MG63 (cell line): Measurements from ENCODE around the gene CSK. TPM values are rescaled to one million over a fixed set of nuclear protein-coding genes. Genes with fewer than 3 reads are reported as not detected.
"Not testable (repeated sequence)": the region's sequence is repeated elsewhere in the genome, so short reads cannot be mapped to it uniquely, and the experiment has no call there.

Source experiments
- DNase-seq: peaks from one replicate; pipeline ENCODE4 v3.0.0-alpha.2; 2020
- H3K27me3 ChIP-seq: fragments of 250-450 bp; sonication (Bioruptor Pico); 2 replicates; pipeline ENCODE4 v1.5.1; 2020; ENCODE audit warnings: mild to moderate bottlenecking, moderate library complexity
- H3K36me3 ChIP-seq: fragments of 250-450 bp; sonication (Bioruptor Pico); 2 replicates; pipeline ENCODE4 v1.5.1; 2020; ENCODE audit warnings: mild to moderate bottlenecking, moderate library complexity
- H3K4me3 ChIP-seq: fragments of 250-450 bp; sonication (Bioruptor Pico); 2 replicates; pipeline ENCODE4 v1.5.1; 2020; ENCODE audit warnings: mild to moderate bottlenecking, moderate library complexity
- H3K9me3 ChIP-seq: fragments of 250-450 bp; sonication (Bioruptor Pico); 2 replicates; pipeline ENCODE4 v1.5.1; 2020; ENCODE audit warnings: mild to moderate bottlenecking, moderate library complexity
- total RNA-seq: library from RNA; depleted of rRNA; stranded (reverse); fragments of >200 nt; shearing (Covaris generic); gene quantifications from 2 replicates; pipeline ENCODE4 v1.2.3, GENCODE V29; 2014; ENCODE audit warnings: low replicate concordance; rRNA removed

CSK gene
- 42.0 and 57.2 TPM in 2 replicates for total RNA-seq

DNA sequence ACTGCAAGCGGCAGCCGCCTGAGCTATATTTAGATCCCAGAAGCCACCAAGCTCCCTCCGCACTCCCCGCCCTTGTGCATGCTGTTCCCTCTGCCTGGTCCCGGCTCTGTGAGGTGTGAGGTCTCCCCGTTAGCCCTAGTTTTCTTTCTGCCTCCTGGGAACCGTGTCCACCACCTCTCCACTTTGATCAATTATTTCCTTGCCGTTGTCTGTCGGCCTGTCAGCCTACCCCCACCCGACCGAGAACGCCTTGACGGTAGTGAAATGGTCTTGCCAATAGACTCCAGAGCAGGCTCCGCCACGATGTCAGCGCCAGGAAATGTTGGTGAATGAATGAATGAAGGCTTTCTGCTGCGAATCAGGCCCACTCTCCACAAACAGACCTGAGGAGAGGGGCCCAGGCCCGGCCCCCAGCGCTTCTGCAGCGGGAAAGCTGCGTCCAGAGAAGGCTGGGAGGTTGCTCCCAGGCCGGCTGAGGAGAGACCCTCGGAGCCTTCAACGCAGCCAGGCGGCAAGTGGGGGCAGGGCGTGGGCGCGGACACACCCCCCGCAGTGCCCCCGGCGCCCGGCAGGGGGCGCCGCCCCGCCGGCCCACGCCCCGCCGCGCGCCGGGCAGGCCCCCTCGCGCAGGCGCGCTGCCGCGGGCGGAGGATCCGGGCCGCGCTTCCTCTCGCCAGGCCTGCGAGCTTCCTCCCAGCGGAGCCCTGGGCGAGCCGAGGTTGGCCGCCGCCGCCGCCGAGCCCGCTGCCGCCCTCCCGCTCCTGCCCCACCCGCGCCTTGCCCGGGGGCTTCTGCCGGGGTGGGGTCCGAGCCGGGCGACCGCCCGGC, at the start of gene CSK:
CSK (plus strand) TSS at position 650 of the 828 bp plus-strand sequence. CDS start 16,218 bp downstream, outside the sequence.
- Histone ChIP-seq H3K4me3 (peak within 1 kb of the TSS; percentile 80), H3K36me3 (peaks cover 27% of the 10 kb centered on the region)
- DNase-seq = peak; percentile 75

DNA sequence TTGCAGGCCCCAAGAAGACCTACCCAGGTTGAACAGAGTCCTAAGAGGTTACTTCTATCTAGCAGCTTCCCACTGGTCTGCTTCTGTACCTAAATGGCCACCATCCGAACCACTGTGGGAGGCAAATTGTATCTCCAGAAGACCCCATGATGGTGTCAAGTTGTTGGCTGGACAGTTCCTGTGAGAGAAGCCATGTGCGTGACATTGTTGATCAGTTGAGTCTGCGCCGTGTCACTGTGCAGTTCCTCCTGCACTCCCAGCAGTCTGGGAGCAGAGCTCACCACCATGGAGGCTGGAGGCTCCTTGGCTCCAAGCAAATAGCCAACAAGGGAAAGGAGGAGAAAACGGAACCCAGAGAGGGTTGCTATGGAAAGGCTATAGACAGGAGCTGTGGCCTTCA, 49.0 kb upstream of the CSK start:
- Histone ChIP-seq H3K27me3 (0 out of 2 replicates have a peak, but pooled peaks cover 4% of the 10 kb centered on the region), H3K36me3 (no peaks in the 10 kb centered on the region), H3K4me3 (no peak overlapping the region), H3K9me3 (no peaks in the 10 kb centered on the region)
- no peak for DNase-seq

More for the DNA sequence above, at the start of gene CSK:
- H3K27me3 ChIP-seq = no peaks in the 10 kb centered on the region
- H3K9me3 ChIP-seq = no peaks in the 10 kb centered on the region

DNA sequence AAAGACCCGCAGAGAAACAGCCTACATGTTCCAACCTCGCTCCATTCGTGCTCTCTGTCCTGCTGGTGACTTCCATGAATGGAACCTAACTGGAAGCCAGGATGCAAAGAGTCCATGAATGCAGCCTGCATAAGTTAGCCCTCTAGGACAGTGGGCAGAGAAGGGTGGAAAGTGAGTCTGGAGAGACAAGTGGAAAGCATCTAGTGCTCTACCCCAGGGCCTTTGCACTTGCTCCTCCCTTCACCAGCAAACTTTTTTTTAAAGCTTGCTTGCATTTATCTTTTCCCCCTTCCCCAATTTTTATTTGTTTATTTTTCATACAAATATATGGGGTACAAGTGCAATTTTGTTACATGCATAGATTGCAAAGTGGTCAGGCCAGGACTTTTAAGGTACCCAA, 48.6 kb upstream of the CSK start:
- Histone ChIP-seq H3K27me3 (0 out of 2 replicates have a peak, but pooled peaks cover 4% of the 10 kb centered on the region), H3K36me3 (no peaks in the 10 kb centered on the region), H3K9me3 (peaks cover 2% of the 10 kb centered on the region; the same call in 1 of the 2 replicates)

DNA sequence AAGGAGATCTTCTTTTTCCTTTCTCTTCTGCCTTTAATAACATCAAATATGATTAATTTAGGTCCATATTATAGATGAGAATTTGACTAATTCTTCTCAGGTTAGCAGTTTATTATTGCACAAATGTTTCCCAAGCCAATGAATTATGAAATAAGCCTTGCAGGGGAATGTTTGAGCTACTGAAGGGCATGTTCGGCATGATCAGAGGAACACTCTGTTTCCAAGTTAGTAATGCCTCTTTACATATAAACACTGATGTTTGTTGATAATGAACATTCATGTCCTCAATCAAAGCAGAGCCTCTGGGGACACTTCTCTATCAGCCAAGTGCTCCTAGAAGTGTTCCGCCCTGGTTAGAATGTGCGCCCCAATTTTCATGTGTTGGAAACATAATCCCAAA, 46.6 kb upstream of the CSK start:
- H3K4me3 ChIP-seq = no peak overlapping the region
- 0 out of 2 replicates have a peak, but pooled peaks cover 4% of the 10 kb centered on the region for H3K27me3 ChIP-seq
- no peak for DNase-seq
- no peaks in the 10 kb centered on the region for H3K36me3 ChIP-seq
- peaks cover 5% of the 10 kb centered on the region; the same call in 1 of the 2 replicates for H3K9me3 ChIP-seq

More for the DNA sequence above, 48.6 kb upstream of the CSK start:
- H3K4me3 ChIP-seq = no peak overlapping the region
- DNase-seq = no peak

- H3K36me3 ChIP-seq, DNase-seq, H3K4me3 ChIP-seq, H3K27me3 ChIP-seq: not testable (repeated sequence)
- H3K9me3 ChIP-seq = peaks cover 13% of the 10 kb centered on the region
These were observed 43.6 kb upstream of the CSK start for GRCh38 chr15:74738239-74738638.

- peaks cover 13% of the 10 kb centered on the region for H3K9me3 ChIP-seq
- no peaks in the 10 kb centered on the region for H3K36me3 ChIP-seq
- no peak for DNase-seq
- no peak overlapping the region for H3K4me3 ChIP-seq
- 0 out of 2 replicates have a peak, but pooled peaks cover under 1% of the 10 kb centered on the region for H3K27me3 ChIP-seq
These were observed 39.5 kb upstream of the CSK start for GRCh38 chr15:74742422-74742821.

- no peaks in the 10 kb centered on the region for H3K36me3 ChIP-seq
- H3K27me3 ChIP-seq = no peaks in the 10 kb centered on the region
- H3K9me3 ChIP-seq = peaks cover 8% of the 10 kb centered on the region
- no peak overlapping the region for H3K4me3 ChIP-seq
- DNase-seq = no peak
These were observed 35.5 kb upstream of the CSK start for GRCh38 chr15:74746389-74746788.

- Histone ChIP-seq H3K9me3 (no peaks in the 10 kb centered on the region), H3K4me3 (no peak within 1 kb of the TSS), H3K27me3 (no peaks in the 10 kb centered on the region), H3K36me3 (no peaks in the 10 kb centered on the region)
- DNase-seq = no peak
These were observed 33.4 kb upstream of the CSK start, which contains the start of gene CYP1A2 for GRCh38 chr15:74748322-74748946. Gene CYP1A2 (plus strand): TSS chr15:74748845. CDS start chr15:74749739, 894 bp downstream.

DNA sequence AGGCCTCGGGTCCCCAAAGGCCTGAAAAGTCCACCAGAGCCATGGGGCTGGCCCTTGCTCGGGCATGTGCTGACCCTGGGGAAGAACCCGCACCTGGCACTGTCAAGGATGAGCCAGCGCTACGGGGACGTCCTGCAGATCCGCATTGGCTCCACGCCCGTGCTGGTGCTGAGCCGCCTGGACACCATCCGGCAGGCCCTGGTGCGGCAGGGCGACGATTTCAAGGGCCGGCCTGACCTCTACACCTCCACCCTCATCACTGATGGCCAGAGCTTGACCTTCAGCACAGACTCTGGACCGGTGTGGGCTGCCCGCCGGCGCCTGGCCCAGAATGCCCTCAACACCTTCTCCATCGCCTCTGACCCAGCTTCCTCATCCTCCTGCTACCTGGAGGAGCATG, 32.0 kb upstream of the CSK start:
- Histone ChIP-seq H3K4me3 (no peak overlapping the region), H3K27me3 (no peaks in the 10 kb centered on the region), H3K36me3 (no peaks in the 10 kb centered on the region), H3K9me3 (no peaks in the 10 kb centered on the region)
- DNase-seq = no peak

- Histone ChIP-seq H3K36me3 (no peaks in the 10 kb centered on the region), H3K9me3 (no peaks in the 10 kb centered on the region), H3K27me3 (no peaks in the 10 kb centered on the region), H3K4me3 (no peak overlapping the region)
- DNase-seq = no peak
These were observed 31.1 kb upstream of the CSK start for GRCh38 chr15:74750751-74751150.

- H3K9me3 ChIP-seq = no peaks in the 10 kb centered on the region
- no peaks in the 10 kb centered on the region for H3K36me3 ChIP-seq
- DNase-seq = no peak
- no peak overlapping the region for H3K4me3 ChIP-seq
- no peaks in the 10 kb centered on the region for H3K27me3 ChIP-seq
These were observed 29.9 kb upstream of the CSK start for GRCh38 chr15:74752011-74752410.

GRCh38 chr15:74752531-74752930, 29.3 kb upstream of the CSK start:
- H3K9me3 ChIP-seq = no peaks in the 10 kb centered on the region
- H3K36me3 ChIP-seq = no peaks in the 10 kb centered on the region
- H3K4me3 ChIP-seq = no peak overlapping the region
- peak; percentile 83 for DNase-seq
- H3K27me3 ChIP-seq = no peaks in the 10 kb centered on the region

DNA sequence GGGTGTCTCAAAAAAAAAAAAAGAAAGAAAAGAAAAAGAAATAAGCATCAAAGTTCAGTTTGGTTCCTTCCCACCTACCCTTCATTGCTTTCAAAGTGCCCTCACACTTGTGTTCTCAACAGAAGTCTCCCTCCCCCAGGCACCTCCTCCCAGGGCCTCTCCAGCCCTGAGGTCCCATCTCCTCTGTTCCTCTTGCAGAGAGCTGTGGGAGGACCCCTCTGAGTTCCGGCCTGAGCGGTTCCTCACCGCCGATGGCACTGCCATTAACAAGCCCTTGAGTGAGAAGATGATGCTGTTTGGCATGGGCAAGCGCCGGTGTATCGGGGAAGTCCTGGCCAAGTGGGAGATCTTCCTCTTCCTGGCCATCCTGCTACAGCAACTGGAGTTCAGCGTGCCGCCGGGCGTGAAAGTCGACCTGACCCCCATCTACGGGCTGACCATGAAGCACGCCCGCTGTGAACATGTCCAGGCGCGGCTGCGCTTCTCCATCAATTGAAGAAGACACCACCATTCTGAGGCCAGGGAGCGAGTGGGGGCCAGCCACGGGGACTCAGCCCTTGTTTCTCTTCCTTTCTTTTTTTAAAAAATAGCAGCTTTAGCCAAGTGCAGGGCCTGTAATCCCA, 27.2 kb upstream of the CSK start:
- H3K27me3 ChIP-seq = no peaks in the 10 kb centered on the region
- no peak for DNase-seq
- no peaks in the 10 kb centered on the region for H3K9me3 ChIP-seq
- H3K36me3 ChIP-seq = no peaks in the 10 kb centered on the region
- no peak overlapping the region for H3K4me3 ChIP-seq

- no peaks in the 10 kb centered on the region for H3K36me3 ChIP-seq
- H3K9me3 ChIP-seq = no peaks in the 10 kb centered on the region
- DNase-seq = no peak
- H3K4me3 ChIP-seq = no peak overlapping the region
- no peaks in the 10 kb centered on the region for H3K27me3 ChIP-seq
These were observed 23.1 kb upstream of the CSK start for GRCh38 chr15:74758736-74759135.

- no peak for DNase-seq
- no peak overlapping the region for H3K4me3 ChIP-seq
- no peaks in the 10 kb centered on the region for H3K27me3 ChIP-seq
- H3K36me3 ChIP-seq = no peaks in the 10 kb centered on the region
- no peaks in the 10 kb centered on the region; the same call in 1 of the 2 replicates for H3K9me3 ChIP-seq
These were observed 19.1 kb upstream of the CSK start for GRCh38 chr15:74762791-74763150.

DNA sequence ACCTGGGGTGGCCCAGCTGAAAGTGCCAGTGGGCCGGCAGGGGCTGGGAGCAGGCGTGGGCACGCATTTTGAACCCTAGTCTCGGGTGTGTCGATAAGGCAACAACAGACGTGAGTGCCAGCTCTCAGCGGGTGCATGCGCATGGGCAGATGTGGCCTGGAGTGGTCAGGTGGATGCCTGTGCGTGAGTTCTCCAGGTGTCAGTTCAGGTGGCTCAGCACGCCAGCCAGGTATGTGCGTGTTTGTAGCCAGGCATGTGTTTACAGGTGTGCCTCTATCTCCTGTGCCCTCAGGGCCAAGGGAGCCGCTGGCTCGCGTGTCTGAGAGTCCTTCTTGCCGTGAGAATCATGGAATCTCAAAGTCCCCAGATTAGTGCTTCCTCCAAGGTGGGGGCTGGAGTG, 18.5 kb upstream of the CSK start:
- DNase-seq = no peak
- H3K4me3 ChIP-seq = no peak overlapping the region
- no peaks in the 10 kb centered on the region for H3K36me3 ChIP-seq
- H3K27me3 ChIP-seq = no peaks in the 10 kb centered on the region
- no peaks in the 10 kb centered on the region; the same call in 1 of the 2 replicates for H3K9me3 ChIP-seq
